A549 treated with AZD9567 at 1 μM for 4 hours (cell line): Measurements from ENCODE around the gene NDFIP2. TPM values are rescaled to one million over a fixed set of nuclear protein-coding genes. Genes with fewer than 3 reads are reported as not detected.

Experiments
- total RNA-seq: library from RNA; stranded (reverse); fragments of 200-300 nt; extraction: Qiagen RNA extraction; gene quantifications from 5 replicates; pipeline ENCODE4 v1.2.3, GENCODE V29; 2022; ENCODE audit not compliant: insufficient read depth

Gene NDFIP2, protein sequence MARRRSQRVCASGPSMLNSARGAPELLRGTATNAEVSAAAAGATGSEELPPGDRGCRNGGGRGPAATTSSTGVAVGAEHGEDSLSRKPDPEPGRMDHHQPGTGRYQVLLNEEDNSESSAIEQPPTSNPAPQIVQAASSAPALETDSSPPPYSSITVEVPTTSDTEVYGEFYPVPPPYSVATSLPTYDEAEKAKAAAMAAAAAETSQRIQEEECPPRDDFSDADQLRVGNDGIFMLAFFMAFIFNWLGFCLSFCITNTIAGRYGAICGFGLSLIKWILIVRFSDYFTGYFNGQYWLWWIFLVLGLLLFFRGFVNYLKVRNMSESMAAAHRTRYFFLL
- 12.0 to 21.9 TPM (median 21.4 TPM) in 5 replicates for total RNA-seq

DNA sequence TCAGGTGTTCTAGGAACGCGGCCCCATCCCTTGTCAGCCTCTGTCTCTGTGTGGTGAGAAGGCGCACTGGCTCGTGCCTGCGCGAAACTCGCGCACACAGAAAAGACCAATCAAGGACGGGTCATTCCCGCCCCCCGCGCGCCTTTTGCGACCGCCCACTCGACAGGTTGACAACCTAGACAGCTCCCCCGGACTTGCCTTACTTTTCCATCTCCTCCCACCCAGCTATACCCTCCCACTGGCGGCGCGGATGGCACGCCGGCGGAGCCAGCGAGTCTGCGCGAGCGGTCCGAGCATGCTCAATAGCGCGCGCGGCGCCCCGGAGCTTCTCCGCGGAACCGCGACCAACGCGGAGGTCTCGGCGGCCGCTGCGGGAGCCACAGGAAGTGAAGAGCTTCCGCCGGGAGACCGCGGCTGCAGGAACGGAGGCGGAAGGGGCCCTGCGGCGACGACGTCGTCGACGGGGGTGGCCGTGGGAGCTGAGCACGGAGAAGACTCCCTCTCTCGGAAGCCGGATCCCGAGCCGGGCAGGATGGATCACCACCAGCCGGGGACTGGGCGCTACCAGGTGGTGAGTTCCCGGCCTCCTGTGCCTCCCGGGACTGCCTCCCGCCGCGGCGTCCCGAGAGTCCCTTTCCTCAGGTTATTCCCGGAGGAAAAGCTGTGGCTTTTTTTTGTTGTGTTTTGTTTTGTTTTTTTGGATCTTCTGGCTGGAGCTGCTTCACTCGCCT, at the start of gene NDFIP2:
Gene NDFIP2, plus strand, starts transcription at position 202 of the 731 bp plus-strand sequence. Its CDS starts 49 bp downstream, at position 251.

Other genes starting within 250 kb of the NDFIP2 start
- gene RBM26, start 74.9 kb upstream of the NDFIP2 start, total RNA-seq = 16.9 to 27.3 TPM (median 21.6 TPM) in 5 replicates